ENCODE measurements around the gene ZNF892.

Gene ZNF892

DNA sequence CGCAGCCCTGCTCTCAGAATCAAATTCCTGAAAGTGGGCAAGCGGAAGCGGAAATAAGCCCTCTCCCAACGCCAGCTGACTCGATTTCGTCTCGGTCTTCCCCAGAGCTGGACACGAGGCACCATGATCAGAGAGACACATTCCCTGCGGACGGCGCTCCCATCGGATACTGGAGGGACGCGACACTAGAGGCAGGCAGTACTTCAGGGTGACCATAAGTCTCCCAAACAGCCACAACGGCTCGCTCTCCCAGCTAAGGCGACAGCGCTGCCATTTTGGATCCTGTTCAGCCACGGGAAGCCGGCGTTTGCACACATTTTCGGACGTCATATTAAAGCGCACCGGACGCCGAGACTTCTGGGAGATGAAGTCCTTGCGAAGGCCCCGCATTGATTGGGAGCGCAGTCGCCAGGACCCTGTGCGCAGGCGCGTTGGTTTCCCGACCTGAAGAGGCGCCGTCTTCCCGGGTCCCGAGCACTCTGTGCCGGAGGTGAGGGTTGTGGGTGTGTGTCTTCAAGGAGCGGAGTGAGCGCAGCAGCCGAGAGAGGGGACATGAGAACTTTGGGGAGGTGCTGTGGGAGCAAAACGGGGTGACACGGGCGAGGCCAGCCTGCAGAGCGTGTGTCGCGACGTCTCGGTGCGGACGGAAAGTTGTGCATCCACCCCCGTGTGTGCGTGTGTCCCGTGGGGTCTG is 41.8 kb upstream of the ZNF892 start, which contains the start of gene ZNF2:
Gene ZNF2 (plus strand): TSS at position 439 of the 694 bp plus-strand sequence. CDS start 10,418 bp downstream, outside the sequence.
- ChIA-PET POLR2A (interaction anchor here (1.1 to 1.4 kb wide), 3 partner anchors 9 to 169 kb away, joined by 3 to 9 read pairs (median 3); partner anchors contain the start of gene MRPS5), CTCF (interaction anchor here (1.5 kb wide), 1 partner anchor 50 kb away, joined by 8 read pairs; no protein-coding TSS in a partner anchor)
- no peaks in the 10 kb centered on the region for H3K4me1 ChIP-seq (ENCODE audit: control insufficient read depth, insufficient read depth, low read length)
- H3K36me3 ChIP-seq (ENCODE audit: control insufficient read depth in 2 of 2, insufficient read depth in 1 of 2, low read length in 2 of 2), result peaks cover 0 to 6% of the 10 kb centered on the region in 2 experiments; a peak in 1 of 3 replicates
- H3K9me3 ChIP-seq (ENCODE audit: control insufficient read depth, insufficient read depth, low read depth, low read length), result no peaks in the 10 kb centered on the region
- peak within 1 kb of the TSS; percentile 53; the same call in 1 of the 2 replicates for H3K27ac ChIP-seq (ENCODE audit: extremely low read depth, low read depth, low read length)
- H3K4me3 ChIP-seq (ENCODE audit: low read depth, low read length), result peak within 1 kb of the TSS; percentile 98
- TF ChIP-seq, protein P1, sequence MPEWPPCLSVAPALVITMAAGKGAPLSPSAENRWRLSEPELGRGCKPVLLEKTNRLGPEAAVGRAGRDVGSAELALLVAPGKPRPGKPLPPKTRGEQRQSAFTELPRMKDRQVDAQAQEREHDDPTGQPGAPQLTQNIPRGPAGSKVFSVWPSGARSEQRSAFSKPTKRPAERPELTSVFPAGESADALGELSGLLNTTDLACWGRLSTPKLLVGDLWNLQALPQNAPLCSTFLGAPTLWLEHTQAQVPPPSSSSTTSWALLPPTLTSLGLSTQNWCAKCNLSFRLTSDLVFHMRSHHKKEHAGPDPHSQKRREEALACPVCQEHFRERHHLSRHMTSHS (tag by site-specific recombination; IDR thresholded peaks at IDR 0.05), result no peak
- TF ChIP-seq GLIS2 (tag by site-specific recombination; IDR thresholded peaks at IDR 0.05), result peak; percentile 59; the same call in 1 of the 2 replicates
- no peak for TF ChIP-seq ZFP41 (tag by site-specific recombination; IDR thresholded peaks at IDR 0.05; ENCODE audit: borderline replicate concordance)
- TF ChIP-seq PRDM1 (tag by site-specific recombination; IDR thresholded peaks at IDR 0.05), result no peak
- TF ChIP-seq SALL2 (tag by site-specific recombination; IDR thresholded peaks at IDR 0.05; ENCODE audit: borderline replicate concordance), result no peak
- peak; percentile 94 for TF ChIP-seq ZNF76 (tag by site-specific recombination; IDR thresholded peaks at IDR 0.05; ENCODE audit: borderline replicate concordance, low read depth)
- TF ChIP-seq ZNF423 (tag by site-specific recombination; IDR thresholded peaks at IDR 0.05), result peak; percentile 41; the same call in 1 of the 2 replicates
- peak; percentile 50; the same call in 1 of the 2 replicates for TF ChIP-seq ZEB2 (tag by site-specific recombination; IDR thresholded peaks at IDR 0.05)
- TF ChIP-seq ZNF138 (tag by site-specific recombination; IDR thresholded peaks at IDR 0.05; ENCODE audit: borderline replicate concordance), result no peak
- no peak for TF ChIP-seq ZNF202 (tag by site-specific recombination; IDR thresholded peaks at IDR 0.05; ENCODE audit: borderline replicate concordance)
- TF ChIP-seq ZNF677 (tag by site-specific recombination; IDR thresholded peaks at IDR 0.05), result no peak
- TF ChIP-seq, protein P2, sequence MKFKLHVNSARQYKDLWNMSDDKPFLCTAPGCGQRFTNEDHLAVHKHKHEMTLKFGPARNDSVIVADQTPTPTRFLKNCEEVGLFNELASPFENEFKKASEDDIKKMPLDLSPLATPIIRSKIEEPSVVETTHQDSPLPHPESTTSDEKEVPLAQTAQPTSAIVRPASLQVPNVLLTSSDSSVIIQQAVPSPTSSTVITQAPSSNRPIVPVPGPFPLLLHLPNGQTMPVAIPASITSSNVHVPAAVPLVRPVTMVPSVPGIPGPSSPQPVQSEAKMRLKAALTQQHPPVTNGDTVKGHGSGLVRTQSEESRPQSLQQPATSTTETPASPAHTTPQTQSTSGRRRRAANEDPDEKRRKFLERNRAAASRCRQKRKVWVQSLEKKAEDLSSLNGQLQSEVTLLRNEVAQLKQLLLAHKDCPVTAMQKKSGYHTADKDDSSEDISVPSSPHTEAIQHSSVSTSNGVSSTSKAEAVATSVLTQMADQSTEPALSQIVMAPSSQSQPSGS (tag by site-specific recombination; IDR thresholded peaks at IDR 0.05; ENCODE audit: low read depth), result no peak
- TF ChIP-seq ZNF155 (tag by site-specific recombination; IDR thresholded peaks at IDR 0.05), result no peak
- TF ChIP-seq ZNF48 (tag by site-specific recombination; IDR thresholded peaks at IDR 0.05), result no peak
- TF ChIP-seq ZBTB20 (tag by site-specific recombination; IDR thresholded peaks at IDR 0.05), result peak; percentile 89
- TF ChIP-seq ZBTB7A (tag by site-specific recombination; IDR thresholded peaks at IDR 0.05; ENCODE audit: low read depth), result no peak
- TF ChIP-seq, protein P3, sequence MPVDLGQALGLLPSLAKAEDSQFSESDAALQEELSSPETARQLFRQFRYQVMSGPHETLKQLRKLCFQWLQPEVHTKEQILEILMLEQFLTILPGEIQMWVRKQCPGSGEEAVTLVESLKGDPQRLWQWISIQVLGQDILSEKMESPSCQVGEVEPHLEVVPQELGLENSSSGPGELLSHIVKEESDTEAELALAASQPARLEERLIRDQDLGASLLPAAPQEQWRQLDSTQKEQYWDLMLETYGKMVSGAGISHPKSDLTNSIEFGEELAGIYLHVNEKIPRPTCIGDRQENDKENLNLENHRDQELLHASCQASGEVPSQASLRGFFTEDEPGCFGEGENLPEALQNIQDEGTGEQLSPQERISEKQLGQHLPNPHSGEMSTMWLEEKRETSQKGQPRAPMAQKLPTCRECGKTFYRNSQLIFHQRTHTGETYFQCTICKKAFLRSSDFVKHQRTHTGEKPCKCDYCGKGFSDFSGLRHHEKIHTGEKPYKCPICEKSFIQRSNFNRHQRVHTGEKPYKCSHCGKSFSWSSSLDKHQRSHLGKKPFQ (tag by site-specific recombination; IDR thresholded peaks at IDR 0.05), result no peak
- no peak for TF ChIP-seq ZNF23 (tag by site-specific recombination; IDR thresholded peaks at IDR 0.05; ENCODE audit: borderline replicate concordance)
- no peak for TF ChIP-seq ZNF214 (tag by site-specific recombination; IDR thresholded peaks at IDR 0.05; ENCODE audit: borderline replicate concordance)
- TF ChIP-seq KLF8 (tag by site-specific recombination; IDR thresholded peaks at IDR 0.05), result peak; percentile 42; the same call in 1 of the 2 replicates
- no peak for TF ChIP-seq ZFP69B (tag by site-specific recombination; IDR thresholded peaks at IDR 0.05)
- TF ChIP-seq HOXC10 (CRISPR knock-in tag; IDR thresholded peaks at IDR 0.05), result no peak
- no peak for TF ChIP-seq ZNF529 (tag by site-specific recombination; IDR thresholded peaks at IDR 0.05; ENCODE audit: insufficient replicate concordance)
- TF ChIP-seq ZFHX2 (tag by site-specific recombination; conservative IDR thresholded peaks at IDR 0.05), result peak; percentile 51
- no peak for TF ChIP-seq OVOL3 (tag by site-specific recombination; IDR thresholded peaks at IDR 0.05)
- TF ChIP-seq ZNF391 (tag by site-specific recombination; IDR thresholded peaks at IDR 0.05; ENCODE audit: borderline replicate concordance, low read depth), result no peak
- TF ChIP-seq ZNF843 (tag by site-specific recombination; IDR thresholded peaks at IDR 0.05), result no peak
- no peak for TF ChIP-seq ZNF549 (tag by site-specific recombination; IDR thresholded peaks at IDR 0.05)
- TF ChIP-seq ZNF664 (tag by site-specific recombination; IDR thresholded peaks at IDR 0.05), result no peak
- TF ChIP-seq ZSCAN23 (tag by site-specific recombination; IDR thresholded peaks at IDR 0.05), result no peak
- TF ChIP-seq ZNF830 (tag by site-specific recombination; IDR thresholded peaks at IDR 0.05; ENCODE audit: low read depth), result no peak
- TF ChIP-seq ZNF610 (tag by site-specific recombination; IDR thresholded peaks at IDR 0.05; ENCODE audit: borderline replicate concordance), result peak; percentile 44; the same call in 1 of the 2 replicates
- no peak for TF ChIP-seq ZNF510 (tag by site-specific recombination; IDR thresholded peaks at IDR 0.05; ENCODE audit: insufficient replicate concordance)
